Measurements from ENCODE around the gene TCERG1L.

- no peak for TF ChIP-seq SIN3A (IDR thresholded peaks at IDR 0.05; ENCODE audit: borderline replicate concordance, insufficient read depth, low read length)
- TF ChIP-seq POLR2AphosphoS5 (IDR thresholded peaks at IDR 0.05; ENCODE audit: low read depth, low read length), result no peak
Observed at GRCh38 chr10:131269776-131270460, 41.6 kb downstream of the TCERG1L start.
